ENCODE results near the gene CES2.

DNA sequence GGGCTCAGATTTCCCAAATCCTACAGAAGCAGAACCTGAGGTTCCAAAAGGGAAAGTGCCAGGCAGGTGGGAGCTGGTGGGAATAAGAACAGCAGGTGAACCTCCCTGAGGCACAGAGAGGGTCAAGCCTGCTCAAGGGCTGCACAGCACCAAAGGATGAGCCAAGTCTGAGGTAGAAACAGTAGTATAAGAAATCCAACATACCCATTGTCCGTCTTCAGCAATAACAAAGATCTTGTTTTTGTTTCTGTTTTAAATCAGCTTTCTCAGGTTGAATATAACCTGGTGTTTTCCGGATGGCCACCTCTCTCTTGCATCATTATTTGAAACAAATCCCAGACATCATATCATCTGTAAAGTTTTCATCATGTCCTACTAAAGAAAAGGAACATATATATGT is 15.1 kb downstream of the CES2 start:
- TF ChIP-seq, protein P1, sequence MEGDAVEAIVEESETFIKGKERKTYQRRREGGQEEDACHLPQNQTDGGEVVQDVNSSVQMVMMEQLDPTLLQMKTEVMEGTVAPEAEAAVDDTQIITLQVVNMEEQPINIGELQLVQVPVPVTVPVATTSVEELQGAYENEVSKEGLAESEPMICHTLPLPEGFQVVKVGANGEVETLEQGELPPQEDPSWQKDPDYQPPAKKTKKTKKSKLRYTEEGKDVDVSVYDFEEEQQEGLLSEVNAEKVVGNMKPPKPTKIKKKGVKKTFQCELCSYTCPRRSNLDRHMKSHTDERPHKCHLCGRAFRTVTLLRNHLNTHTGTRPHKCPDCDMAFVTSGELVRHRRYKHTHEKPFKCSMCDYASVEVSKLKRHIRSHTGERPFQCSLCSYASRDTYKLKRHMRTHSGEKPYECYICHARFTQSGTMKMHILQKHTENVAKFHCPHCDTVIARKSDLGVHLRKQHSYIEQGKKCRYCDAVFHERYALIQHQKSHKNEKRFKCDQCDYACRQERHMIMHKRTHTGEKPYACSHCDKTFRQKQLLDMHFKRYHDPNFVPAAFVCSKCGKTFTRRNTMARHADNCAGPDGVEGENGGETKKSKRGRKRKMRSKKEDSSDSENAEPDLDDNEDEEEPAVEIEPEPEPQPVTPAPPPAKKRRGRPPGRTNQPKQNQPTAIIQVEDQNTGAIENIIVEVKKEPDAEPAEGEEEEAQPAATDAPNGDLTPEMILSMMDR (conservative IDR thresholded peaks at IDR 0.05; ENCODE audit: low read length), result no peak
- TF ChIP-seq EZH2phosphoT487 (IDR thresholded peaks at IDR 0.05; ENCODE audit: borderline replicate concordance), result no peak
